Ecto neural progenitor cell (in vitro differentiated cells): Measurements from ENCODE around the gene NUTM2G.
A peak's percentile ranks its signal among the peaks of the same experiment; 100 is the strongest.
"Not testable (repeated sequence)": the region's sequence is repeated elsewhere in the genome, so short reads cannot be mapped to it uniquely, and the experiment has no call there.

Source experiments
- DNase-seq: peaks from one replicate; pipeline ENCODE4 v3.0.0-alpha.2; 2018; ENCODE audit warnings: low spot score

The NUTM2G gene, protein sequence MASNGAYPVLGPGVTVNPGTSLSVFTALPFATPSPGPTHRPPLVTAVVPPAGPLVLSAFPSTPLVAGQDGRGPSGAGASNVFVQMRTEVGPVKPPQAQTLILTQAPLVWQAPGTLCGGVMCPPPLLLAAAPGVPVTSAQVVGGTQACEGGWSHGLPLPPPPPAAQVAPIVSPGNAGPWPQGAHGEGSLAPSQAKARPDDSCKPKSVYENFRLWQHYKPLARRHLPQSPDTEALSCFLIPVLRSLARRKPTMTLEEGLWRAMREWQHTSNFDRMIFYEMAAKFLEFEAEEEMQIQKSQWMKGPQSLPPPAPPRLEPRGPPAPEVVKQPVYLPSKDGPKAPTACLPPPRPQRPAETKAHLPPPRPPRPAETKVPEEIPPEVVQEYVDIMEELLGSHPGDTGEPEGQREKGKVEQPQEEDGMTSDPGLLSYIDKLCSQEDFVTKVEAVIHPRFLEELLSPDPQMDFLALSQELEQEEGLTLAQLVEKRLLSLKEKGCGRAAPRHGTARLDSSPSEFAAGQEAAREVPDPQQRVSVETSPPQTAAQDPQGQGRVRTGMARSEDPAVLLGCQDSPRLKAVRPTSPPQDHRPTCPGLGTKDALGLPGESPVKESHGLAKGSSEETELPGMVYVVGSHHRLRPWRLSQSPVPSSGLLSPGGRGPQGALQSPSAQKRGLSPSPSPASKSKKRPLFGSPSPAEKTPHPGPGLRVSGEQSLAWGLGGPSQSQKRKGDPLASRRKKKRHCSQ

DNA sequence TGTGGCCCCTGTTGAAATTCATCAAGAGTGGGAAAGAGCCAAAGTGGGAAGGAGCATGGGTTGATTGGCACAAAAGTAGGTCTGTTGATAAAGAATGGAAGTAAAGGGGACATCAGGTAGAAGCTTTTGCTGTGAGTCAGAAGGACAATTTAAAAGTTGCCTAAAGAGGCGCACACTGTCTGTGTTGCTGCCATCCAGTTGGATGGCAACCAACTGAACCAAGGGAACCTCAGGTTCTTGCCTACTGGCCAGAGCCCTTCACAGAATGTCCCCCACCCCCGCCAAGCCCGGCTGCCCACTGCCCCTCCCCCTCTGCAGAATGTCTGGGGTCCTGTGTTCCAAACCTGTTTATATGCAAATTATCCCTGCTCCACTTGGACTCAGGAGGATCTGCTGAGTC is at the start of gene NUTM2G:
NUTM2G (plus strand) TSS at position 301 of the 400 bp plus-strand sequence. CDS start 182 bp downstream, outside the sequence.
- DNase-seq: not testable (repeated sequence)

DNA sequence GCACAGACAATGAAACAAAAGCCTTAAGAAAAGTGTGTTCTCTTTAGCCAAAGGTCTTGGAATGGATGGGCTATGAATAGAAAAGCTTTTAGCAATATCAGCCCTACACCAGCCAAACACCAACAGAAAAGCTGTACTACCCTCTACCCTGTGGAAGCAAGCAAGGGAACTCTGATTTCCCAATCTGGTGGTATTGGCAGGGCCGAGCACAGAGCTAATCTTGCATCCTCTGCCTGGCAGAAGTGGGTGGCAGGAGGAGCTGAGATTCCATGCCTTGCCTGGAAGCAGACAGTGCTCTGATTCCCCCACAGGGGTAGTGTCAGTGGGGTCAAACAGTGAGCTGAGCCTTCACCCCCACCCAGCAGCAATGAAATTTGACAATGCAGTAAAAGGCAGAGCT is 44.7 kb upstream of the NUTM2G start:
- DNase-seq: no peak

DNA sequence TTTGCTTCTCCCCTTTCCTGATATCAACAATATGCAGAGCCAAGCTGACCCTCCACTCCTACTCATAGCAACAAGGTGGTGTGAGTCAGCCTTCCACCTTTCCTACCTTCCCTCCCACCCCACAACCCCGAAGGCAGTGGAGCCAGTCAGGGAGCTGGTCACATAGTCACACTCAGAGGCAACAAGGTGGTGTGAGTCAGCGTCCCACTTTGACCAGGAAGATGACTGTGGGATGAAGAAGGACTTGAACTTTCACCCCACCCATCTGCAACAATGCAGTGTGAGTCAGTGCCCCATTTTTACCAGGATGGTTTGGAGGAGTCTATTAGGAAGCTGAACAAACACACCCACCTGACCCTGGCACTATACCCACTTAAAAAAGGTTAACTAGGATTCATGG is 44.2 kb upstream of the NUTM2G start:
- DNase-seq: no peak

DNA sequence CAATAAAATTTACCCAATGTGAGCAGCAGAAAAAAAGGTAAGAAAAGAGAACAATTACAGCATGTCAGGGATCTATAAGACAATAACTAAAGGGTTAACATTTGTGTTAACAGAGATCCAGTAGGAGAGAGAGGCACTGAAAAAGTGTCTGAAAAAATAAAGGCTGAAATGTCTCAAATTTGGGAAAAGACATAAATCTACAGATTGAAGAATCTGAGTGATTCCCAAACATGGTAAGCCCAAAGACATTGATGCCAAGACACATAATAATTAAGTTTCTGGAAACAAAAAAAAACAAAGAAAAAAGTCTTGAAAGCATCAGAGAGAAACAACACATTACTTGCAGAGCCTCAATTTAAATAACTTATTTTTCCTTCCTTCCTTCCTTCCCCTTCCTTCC is 43.2 kb upstream of the NUTM2G start:
- DNase-seq: no peak

DNA sequence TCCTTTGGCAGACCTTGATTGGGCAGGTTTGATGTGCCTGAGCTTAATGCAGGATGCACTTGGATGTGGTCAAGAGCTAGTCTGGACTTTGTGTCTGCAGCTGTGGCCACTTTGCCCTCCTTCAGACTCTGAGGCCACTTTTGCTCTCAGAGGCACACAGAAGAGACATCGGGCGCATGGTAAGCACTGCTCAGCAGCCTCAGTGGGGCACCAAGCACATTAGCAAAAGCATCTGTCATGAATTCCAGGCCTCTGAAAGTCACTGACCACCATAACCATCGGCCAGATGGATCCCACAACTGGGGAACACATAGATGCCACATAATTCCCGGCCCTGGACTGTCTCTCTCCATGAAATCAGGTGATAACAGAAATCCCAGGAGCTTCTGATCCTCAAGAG is 40.1 kb upstream of the NUTM2G start:
- DNase-seq: no peak

DNA sequence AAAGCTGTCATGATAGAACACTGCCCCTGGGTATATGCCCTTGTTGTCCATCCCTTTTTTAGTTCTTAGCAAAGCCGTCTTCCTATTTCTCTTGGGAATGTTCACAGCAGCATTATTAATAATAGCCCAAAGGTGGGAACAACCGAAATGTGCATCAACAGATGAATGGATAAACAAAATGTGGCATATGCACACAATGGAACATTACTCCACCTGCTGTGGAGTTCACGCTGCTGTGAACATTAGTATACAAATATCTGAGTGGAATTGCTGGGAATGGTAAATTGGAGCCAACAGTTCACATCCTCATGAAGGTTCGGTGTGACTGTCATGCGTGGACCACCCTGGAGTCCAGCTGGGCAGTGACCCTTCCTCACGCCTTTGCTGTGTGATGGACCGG is 36.5 kb upstream of the NUTM2G start:
- no peak for DNase-seq

DNA sequence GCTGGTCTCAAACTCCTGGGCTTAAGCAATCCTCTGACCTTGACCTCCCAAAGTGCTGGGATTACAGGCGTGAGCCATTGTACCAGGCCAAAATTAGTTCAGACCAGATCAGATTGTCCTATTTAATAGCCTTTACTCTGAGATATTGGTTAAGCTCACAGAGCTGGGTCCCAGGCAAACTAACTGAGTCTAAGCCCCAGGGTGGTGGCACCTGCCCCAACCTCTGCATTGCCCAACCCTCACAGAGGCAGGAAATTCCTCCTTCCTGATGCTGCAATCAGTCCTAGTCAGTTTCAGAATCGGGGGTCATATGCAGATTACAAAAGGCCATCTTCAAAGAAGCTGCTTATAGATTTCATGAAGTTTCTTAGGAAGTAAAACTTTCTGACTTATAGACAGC is 28.6 kb upstream of the NUTM2G start:
- DNase-seq: not testable (repeated sequence)

DNA sequence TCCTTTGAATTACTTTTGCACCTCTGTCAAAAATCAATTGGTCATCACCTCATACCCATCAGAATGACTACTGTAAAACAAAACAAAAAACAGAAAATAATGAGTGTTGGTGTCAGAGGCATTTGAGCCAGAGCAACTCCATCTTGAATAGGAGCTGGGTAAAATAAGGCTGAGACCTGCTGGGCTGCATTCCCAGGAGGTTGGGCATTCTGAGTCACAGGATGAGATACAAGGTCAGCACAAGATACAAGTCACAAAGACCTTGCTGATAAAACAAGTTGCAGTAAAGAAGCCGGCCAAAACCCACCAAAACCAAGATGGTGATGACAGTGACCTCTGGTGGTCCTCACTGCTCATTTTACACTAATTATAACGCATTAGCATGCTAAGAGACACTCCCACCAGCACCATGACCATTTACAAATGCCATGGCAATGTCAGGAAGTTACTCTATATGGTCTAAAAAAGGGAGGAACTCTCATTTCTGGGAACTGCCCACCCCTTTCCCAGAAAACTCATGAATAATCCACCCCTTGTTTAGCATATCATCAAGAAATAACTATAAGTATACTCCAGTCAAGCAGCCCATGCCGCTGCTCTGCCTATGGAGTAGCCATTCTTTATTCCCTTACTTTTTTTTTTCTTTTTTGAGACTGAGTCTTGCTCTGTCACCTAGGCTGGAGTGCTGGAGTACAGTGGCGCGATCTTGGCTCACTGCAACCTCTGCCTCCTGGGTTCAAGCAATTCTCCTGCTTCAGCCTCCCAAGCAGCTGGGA is 23.5 kb upstream of the NUTM2G start:
- not testable (repeated sequence) for DNase-seq

DNA sequence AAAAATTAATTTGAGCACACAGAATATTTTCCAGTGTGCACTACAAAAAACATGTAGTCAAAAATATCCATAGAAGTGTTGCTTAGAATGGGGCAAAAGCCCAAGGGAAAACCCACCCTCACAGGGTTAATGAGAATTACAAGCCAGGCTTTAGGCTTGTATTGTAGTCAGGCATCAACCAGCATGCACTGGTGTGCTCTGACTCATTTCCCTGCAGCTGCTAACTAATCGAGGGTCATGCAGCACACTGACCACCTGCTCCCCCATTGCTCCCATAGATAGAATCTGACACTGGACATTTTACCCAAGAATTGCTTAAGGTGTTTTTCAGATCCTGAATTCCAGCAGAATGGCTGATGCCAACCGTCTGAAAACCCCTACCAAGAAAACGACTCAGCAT is 20.2 kb upstream of the NUTM2G start:
- DNase-seq: not testable (repeated sequence)

DNA sequence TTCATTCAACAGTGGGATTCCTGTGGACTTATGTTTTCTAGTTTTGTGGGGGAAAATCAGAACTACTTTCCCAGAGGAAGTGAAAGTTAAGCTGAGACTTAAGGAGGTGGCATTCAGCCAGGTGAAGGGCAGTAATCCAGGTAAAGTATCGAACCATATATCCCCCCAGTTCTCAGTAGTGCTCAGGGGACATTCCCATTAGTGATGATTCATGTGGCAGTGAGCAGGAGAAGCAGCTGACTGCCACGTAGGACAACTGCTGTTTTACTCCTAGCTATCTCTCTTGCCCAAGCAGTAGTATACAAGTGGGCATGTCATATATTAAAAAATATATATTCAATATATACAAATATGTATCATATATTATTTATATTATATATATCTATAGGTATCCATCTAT is 13.1 kb upstream of the NUTM2G start:
- not testable (repeated sequence) for DNase-seq

DNA sequence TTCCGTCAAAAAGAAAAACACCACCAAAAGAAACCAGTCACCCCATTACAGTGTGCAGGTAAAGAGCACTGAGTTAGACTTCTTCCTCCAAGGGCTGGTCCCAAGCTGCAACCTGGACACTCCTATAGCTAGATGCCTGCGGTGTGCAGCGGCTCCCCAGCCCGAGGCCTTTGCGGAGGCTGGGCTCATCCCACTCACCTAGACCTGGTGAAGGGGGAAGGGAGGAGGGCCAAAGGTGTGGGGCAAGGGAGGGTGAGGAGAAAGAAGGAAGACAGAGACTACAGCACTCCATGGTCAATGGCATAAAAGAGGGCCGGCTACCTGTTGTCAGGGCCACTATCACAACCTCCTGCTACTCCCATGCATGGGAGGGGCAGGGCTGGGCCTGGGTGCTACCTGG is 12.1 kb upstream of the NUTM2G start:
- peak; percentile 8 for DNase-seq

DNA sequence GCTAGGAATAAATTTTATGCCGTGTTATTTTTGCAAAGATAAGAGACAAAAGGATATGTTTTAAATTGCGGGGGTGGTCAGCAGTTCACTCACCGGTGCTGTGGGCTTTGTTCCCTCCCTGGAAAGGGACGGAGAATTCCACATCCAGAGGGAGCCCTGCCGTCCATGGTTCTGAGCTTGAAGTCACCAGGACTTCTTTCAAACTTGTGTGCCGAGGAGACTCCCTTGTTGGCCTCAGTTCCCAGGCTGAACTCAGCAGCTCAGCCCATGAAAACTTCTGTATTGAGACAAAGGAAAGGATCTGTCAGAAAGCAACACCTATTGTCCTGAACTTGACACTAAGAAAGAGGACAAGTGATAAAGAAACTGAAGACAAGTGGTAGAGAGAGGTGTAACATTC is 10.1 kb upstream of the NUTM2G start:
- DNase-seq: not testable (repeated sequence)

DNA sequence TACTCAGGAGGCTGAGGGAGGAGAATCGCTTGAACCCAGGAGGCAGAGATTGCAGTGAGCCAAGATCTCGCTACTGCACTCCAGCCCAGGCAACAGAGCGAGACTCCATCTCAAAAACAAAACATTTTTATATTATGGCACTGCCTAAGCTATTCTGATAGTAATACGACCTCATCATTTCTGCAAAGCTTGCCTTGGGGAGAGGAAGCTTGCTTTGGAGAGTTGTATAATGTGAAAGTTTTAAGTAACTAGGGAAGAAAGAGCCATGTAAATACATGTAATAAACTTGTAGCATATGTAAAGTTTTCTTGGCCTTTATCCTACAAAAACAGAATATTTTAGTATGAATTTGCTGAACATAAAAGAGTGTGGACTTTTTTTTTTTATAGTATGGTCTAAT is 7.8 kb upstream of the NUTM2G start:
- not testable (repeated sequence) for DNase-seq

DNA sequence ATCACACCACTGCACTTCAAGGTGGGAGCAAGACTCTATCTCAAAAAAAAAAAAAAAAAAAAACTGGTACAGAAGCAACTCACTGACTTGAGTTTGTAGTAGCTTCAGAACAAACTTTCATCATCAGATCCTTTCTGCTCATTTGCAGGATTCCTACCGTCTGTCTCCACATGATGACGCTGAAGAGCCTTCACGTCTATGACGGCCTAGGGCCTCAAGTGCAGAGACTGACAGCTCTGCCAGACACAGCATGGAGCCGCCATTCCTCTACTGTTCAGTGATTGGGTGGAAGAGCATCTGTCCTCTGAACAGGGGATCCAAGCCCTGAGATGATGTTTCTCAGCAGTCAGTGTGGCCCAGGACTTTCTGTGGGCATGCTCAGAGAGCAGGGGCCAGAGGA is 3.1 kb upstream of the NUTM2G start:
- not testable (repeated sequence) for DNase-seq

DNA sequence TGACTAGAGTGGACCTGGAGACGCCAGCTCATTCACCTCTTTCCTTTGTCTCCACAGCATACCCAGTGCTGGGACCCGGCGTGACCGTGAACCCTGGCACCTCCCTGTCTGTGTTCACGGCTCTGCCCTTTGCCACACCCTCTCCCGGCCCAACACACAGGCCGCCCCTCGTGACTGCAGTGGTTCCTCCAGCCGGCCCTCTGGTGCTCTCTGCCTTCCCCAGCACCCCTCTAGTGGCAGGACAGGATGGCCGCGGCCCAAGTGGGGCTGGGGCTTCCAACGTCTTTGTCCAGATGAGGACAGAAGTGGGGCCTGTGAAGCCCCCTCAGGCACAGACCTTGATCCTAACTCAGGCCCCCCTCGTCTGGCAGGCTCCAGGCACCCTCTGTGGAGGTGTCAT is 3.0 kb downstream of the NUTM2G start:
- DNase-seq: not testable (repeated sequence)

DNA sequence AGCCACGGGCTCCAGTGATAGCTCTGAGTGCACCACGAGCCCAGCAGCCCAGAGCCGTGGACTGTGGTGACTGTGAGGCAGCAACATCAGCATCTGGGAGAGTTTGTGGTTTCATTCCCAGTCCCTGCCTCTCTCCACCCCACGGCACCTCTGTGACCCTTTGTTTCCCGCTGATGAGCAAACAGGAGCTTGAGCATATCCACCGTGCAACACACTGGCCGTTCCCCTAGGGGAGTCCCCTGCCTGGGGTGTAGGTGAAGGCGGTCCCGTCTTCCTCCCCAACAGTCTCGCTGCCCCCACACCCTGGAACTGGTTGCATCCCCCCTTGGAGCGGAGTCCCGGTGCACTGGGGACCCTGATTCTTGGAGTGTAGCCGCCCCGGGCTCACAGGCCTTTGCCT is 5.5 kb downstream of the NUTM2G start:
- not testable (repeated sequence) for DNase-seq

DNA sequence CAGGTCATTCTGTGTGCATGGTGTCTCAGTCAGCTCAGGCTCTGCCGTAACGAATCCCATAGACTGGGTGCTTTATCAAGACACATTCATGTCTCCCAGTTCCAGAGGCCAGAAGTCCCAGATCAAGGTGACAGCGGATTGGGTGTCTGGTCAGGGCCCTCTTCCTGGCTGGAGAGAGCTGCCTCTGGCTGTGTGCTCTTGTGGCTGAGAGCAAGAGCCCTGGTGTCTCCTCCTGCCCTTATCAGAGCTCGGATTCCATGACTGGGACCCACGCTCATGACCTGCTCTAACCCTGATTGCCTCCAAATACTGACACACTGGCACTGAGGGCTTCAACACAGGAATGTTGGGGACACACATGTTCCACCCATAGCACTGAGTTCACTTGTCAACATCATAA is 6.1 kb downstream of the NUTM2G start:
- not testable (repeated sequence) for DNase-seq

DNA sequence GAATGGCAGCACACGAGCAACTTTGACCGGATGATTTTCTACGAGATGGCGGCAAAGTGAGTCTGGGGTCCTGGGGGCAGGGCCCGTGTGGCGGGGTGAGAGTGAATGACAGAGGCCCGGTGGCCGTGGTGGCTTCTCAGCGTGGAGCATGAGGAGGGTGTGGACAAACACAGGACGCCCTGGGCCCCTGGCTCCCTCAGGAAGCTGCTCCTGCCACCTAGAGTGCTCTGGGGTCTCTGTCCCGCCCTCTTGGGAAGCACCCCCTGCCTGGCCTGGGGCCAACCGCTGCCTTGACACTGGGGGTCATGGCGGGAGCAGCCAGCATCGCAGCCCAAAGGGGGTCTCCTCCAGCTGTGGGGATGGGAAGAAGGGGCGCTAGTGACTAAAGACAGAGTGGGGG is 6.8 kb downstream of the NUTM2G start:
- not testable (repeated sequence) for DNase-seq

DNA sequence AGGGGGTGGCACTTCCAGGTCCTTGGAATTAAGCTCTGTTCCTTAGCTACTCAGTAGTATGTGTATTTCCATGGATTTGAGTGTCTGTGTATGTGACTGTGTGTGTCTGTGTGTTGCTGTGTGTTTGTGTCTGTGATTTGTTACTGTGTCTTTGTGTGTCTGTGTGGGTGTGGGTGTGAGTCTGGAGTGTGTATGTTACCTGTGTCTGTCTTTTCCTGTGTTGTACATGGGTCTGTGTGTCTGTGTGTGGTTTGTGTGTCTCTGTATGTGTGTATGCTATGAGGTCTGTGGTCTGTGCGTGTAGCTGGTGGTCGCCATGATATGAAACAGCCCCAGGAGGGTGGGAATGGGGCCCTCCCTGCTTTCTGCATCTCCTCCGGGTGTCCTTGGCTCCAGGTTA is 8.8 kb downstream of the NUTM2G start:
- DNase-seq: not testable (repeated sequence)

DNA sequence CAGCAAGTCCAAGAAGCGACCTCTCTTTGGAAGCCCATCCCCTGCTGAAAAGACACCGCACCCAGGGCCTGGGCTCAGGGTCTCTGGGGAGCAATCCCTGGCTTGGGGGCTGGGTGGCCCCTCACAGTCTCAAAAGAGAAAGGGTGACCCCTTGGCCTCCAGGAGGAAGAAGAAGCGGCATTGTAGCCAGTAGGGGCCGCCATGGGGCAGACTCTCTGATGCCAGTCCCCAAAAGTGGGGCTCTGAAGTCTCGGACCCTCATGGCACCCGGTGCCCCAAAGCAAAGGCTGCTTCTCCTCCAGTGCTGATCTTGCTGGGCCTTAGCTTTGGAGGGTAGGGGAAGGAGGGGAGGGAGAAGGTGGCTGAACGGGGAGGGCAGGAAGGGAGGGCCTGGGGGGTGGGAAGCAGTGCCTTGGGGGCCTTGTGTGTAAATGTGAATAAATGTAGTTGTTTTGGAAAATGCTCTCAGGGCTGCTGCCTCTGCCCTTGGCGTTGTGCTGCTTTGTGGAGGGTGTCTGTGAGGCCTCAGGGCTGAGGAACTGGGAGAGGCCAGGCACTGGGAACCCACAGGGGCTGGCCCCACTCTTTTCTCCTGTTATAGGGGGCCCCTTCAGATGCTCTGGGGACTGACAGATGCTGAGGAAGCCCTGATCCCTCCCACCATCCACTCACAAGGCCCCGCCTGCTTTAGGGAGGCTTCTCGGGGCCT is 10.5 kb downstream of the NUTM2G start:
- DNase-seq: not testable (repeated sequence)

DNA sequence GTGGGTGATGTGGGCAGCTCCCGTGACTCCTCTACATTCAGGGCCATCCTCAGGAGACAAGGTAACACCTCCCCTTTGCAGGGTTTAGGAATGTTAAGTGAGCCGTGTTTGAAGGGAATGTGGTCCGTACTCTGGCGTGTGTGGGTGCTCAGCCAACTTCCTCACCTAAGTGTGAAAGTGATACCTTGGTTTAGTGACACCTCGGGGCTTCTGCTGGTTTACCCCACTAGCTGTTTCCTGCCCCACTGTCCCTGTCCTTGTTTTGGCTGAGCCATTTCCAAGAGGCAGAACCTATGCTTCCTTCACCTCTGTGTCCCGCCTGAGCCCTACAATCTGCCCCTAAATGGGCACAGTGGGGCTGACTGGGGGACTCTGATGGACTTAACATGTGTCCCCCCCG is 12.3 kb downstream of the NUTM2G start:
- DNase-seq: not testable (repeated sequence)

DNA sequence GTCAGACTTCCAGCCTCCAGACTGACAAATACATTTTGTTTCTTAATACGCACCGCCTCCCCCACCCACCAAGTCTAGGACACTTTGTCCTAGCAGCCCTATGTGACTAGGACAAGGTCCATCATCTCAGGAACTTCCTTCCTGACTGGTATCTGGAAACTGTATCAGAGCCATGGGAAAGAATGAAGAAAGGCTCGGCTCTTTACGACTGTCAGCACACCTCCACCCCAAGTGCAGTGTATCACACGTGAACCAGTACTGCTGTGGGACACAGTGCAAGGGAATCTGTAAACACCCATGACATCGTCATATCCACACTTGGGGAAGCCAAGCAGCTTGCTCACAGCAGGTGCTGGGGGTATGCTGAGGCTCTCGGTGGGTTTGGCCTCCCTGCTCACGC is 13.0 kb downstream of the NUTM2G start:
- DNase-seq: not testable (repeated sequence)
